ENCODE results near the gene DNAJC1.

The DNAJC1 gene

GRCh38 chr10:21926358-21926925 is 77.1 kb downstream of the DNAJC1 start:
- FAIRE-seq (no peak), DNase-seq (ENCODE audit: insufficient read length, low spot score) (no peak)
- TF ChIP-seq POLR2AphosphoS5 (IDR thresholded peaks at IDR 0.05; ENCODE audit: low read depth, low read length) (no peak), SPI1 (IDR thresholded peaks at IDR 0.05; ENCODE audit: low read depth, low read length) (no peak), TAF1 (IDR thresholded peaks at IDR 0.05; ENCODE audit: low read depth, low read length) (no peak), POLR2A (IDR thresholded peaks at IDR 0.05; ENCODE audit: low read depth, low read length) (no peak), PAX5 (IDR thresholded peaks at IDR 0.05; ENCODE audit: insufficient read depth, low read length, severe bottlenecking) (no peak), POU2F2 (IDR thresholded peaks at IDR 0.05; ENCODE audit: low read depth, low read length) (no peak)

GRCh38 chr10:21925851-21926250 is 77.7 kb downstream of the DNAJC1 start:
- DNase-seq (ENCODE audit: insufficient read length, low spot score): no peak
- no peak for FAIRE-seq
- TF ChIP-seq POLR2AphosphoS5 (IDR thresholded peaks at IDR 0.05; ENCODE audit: low read depth, low read length) (no peak), TAF1 (IDR thresholded peaks at IDR 0.05; ENCODE audit: low read depth, low read length) (no peak), SPI1 (IDR thresholded peaks at IDR 0.05; ENCODE audit: low read depth, low read length) (no peak), PAX5 (IDR thresholded peaks at IDR 0.05; ENCODE audit: insufficient read depth, low read length, severe bottlenecking) (no peak), POU2F2 (IDR thresholded peaks at IDR 0.05; ENCODE audit: low read depth, low read length) (no peak), POLR2A (IDR thresholded peaks at IDR 0.05; ENCODE audit: low read depth, low read length) (no peak)

GRCh38 chr10:21924511-21924910 is 79.0 kb downstream of the DNAJC1 start:
- TF ChIP-seq POU2F2 (IDR thresholded peaks at IDR 0.05; ENCODE audit: low read depth, low read length): no peak
- TF ChIP-seq TAF1 (IDR thresholded peaks at IDR 0.05; ENCODE audit: low read depth, low read length): no peak
- no peak for TF ChIP-seq POLR2AphosphoS5 (IDR thresholded peaks at IDR 0.05; ENCODE audit: low read depth, low read length)
- TF ChIP-seq PAX5 (IDR thresholded peaks at IDR 0.05; ENCODE audit: insufficient read depth, low read length, severe bottlenecking): no peak
- TF ChIP-seq SPI1 (IDR thresholded peaks at IDR 0.05; ENCODE audit: low read depth, low read length): no peak
- no peak for TF ChIP-seq POLR2A (IDR thresholded peaks at IDR 0.05; ENCODE audit: low read depth, low read length)
- FAIRE-seq (peak; percentile 82), DNase-seq (ENCODE audit: insufficient read length, low spot score) (no peak)

GRCh38 chr10:21920633-21921032 is 82.9 kb downstream of the DNAJC1 start:
- FAIRE-seq: no peak
- TF ChIP-seq POLR2A (IDR thresholded peaks at IDR 0.05; ENCODE audit: low read depth, low read length): no peak
- no peak for TF ChIP-seq POU2F2 (IDR thresholded peaks at IDR 0.05; ENCODE audit: low read depth, low read length)
- TF ChIP-seq TAF1 (IDR thresholded peaks at IDR 0.05; ENCODE audit: low read depth, low read length): no peak
- TF ChIP-seq SPI1 (IDR thresholded peaks at IDR 0.05; ENCODE audit: low read depth, low read length): no peak
- TF ChIP-seq PAX5 (IDR thresholded peaks at IDR 0.05; ENCODE audit: insufficient read depth, low read length, severe bottlenecking): no peak
- no peak for TF ChIP-seq POLR2AphosphoS5 (IDR thresholded peaks at IDR 0.05; ENCODE audit: low read depth, low read length)
- no peak for DNase-seq (ENCODE audit: insufficient read length, low spot score)

GRCh38 chr10:21919906-21920305 is 83.6 kb downstream of the DNAJC1 start:
- no peak for DNase-seq (ENCODE audit: insufficient read length, low spot score)
- no peak for FAIRE-seq
- TF ChIP-seq PAX5 (IDR thresholded peaks at IDR 0.05; ENCODE audit: insufficient read depth, low read length, severe bottlenecking): no peak
- no peak for TF ChIP-seq POLR2AphosphoS5 (IDR thresholded peaks at IDR 0.05; ENCODE audit: low read depth, low read length)
- TF ChIP-seq POLR2A (IDR thresholded peaks at IDR 0.05; ENCODE audit: low read depth, low read length): no peak

- TF ChIP-seq PAX5 (IDR thresholded peaks at IDR 0.05; ENCODE audit: insufficient read depth, low read length, severe bottlenecking): no peak
- no peak for TF ChIP-seq POU2F2 (IDR thresholded peaks at IDR 0.05; ENCODE audit: low read depth, low read length)
- TF ChIP-seq POLR2A (IDR thresholded peaks at IDR 0.05; ENCODE audit: low read depth, low read length): no peak
- TF ChIP-seq SPI1 (IDR thresholded peaks at IDR 0.05; ENCODE audit: low read depth, low read length): no peak
- TF ChIP-seq POLR2AphosphoS5 (IDR thresholded peaks at IDR 0.05; ENCODE audit: low read depth, low read length): no peak
- TF ChIP-seq TAF1 (IDR thresholded peaks at IDR 0.05; ENCODE audit: low read depth, low read length): no peak
- no peak for FAIRE-seq
- no peak for DNase-seq (ENCODE audit: insufficient read length, low spot score)
Observed at GRCh38 chr10:21919117-21919516, 84.4 kb downstream of the DNAJC1 start.

GRCh38 chr10:21912625-21913024 is 90.9 kb downstream of the DNAJC1 start:
- no peak for TF ChIP-seq POU2F2 (IDR thresholded peaks at IDR 0.05; ENCODE audit: low read depth, low read length)
- no peak for TF ChIP-seq POLR2AphosphoS5 (IDR thresholded peaks at IDR 0.05; ENCODE audit: low read depth, low read length)
- TF ChIP-seq TAF1 (IDR thresholded peaks at IDR 0.05; ENCODE audit: low read depth, low read length): no peak
- TF ChIP-seq SPI1 (IDR thresholded peaks at IDR 0.05; ENCODE audit: low read depth, low read length): no peak
- no peak for TF ChIP-seq PAX5 (IDR thresholded peaks at IDR 0.05; ENCODE audit: insufficient read depth, low read length, severe bottlenecking)
- no peak for TF ChIP-seq POLR2A (IDR thresholded peaks at IDR 0.05; ENCODE audit: low read depth, low read length)
- DNase-seq (ENCODE audit: insufficient read length, low spot score): no peak
- FAIRE-seq: no peak

GRCh38 chr10:21910798-21911197 is 92.7 kb downstream of the DNAJC1 start:
- FAIRE-seq (no peak), DNase-seq (ENCODE audit: insufficient read length, low spot score) (no peak)
- TF ChIP-seq POLR2AphosphoS5 (IDR thresholded peaks at IDR 0.05; ENCODE audit: low read depth, low read length) (no peak), POU2F2 (IDR thresholded peaks at IDR 0.05; ENCODE audit: low read depth, low read length) (no peak), PAX5 (IDR thresholded peaks at IDR 0.05; ENCODE audit: insufficient read depth, low read length, severe bottlenecking) (no peak), TAF1 (IDR thresholded peaks at IDR 0.05; ENCODE audit: low read depth, low read length) (no peak), POLR2A (IDR thresholded peaks at IDR 0.05; ENCODE audit: low read depth, low read length) (no peak), SPI1 (IDR thresholded peaks at IDR 0.05; ENCODE audit: low read depth, low read length) (no peak)

GRCh38 chr10:21907436-21907835 is 96.1 kb downstream of the DNAJC1 start:
- TF ChIP-seq POLR2A (IDR thresholded peaks at IDR 0.05; ENCODE audit: low read depth, low read length) (no peak), SPI1 (IDR thresholded peaks at IDR 0.05; ENCODE audit: low read depth, low read length) (no peak), TAF1 (IDR thresholded peaks at IDR 0.05; ENCODE audit: low read depth, low read length) (no peak), POU2F2 (IDR thresholded peaks at IDR 0.05; ENCODE audit: low read depth, low read length) (no peak), PAX5 (IDR thresholded peaks at IDR 0.05; ENCODE audit: insufficient read depth, low read length, severe bottlenecking) (no peak), POLR2AphosphoS5 (IDR thresholded peaks at IDR 0.05; ENCODE audit: low read depth, low read length) (no peak)
- DNase-seq (ENCODE audit: insufficient read length, low spot score) (no peak), FAIRE-seq (peak; percentile 13)

- FAIRE-seq (no peak), DNase-seq (ENCODE audit: insufficient read length, low spot score) (no peak)
- TF ChIP-seq POLR2AphosphoS5 (IDR thresholded peaks at IDR 0.05; ENCODE audit: low read depth, low read length) (no peak), TAF1 (IDR thresholded peaks at IDR 0.05; ENCODE audit: low read depth, low read length) (no peak), POU2F2 (IDR thresholded peaks at IDR 0.05; ENCODE audit: low read depth, low read length) (no peak), PAX5 (IDR thresholded peaks at IDR 0.05; ENCODE audit: insufficient read depth, low read length, severe bottlenecking) (no peak), POLR2A (IDR thresholded peaks at IDR 0.05; ENCODE audit: low read depth, low read length) (no peak), SPI1 (IDR thresholded peaks at IDR 0.05; ENCODE audit: low read depth, low read length) (no peak)
Observed at GRCh38 chr10:21904930-21905329, 98.6 kb downstream of the DNAJC1 start.

Measured in GM12891 (cell line).